ENCODE data around the gene ZNF532.
"Not testable (repeated sequence)": the region's sequence is repeated elsewhere in the genome, so short reads cannot be mapped to it uniquely, and the experiment has no call there.

DNA sequence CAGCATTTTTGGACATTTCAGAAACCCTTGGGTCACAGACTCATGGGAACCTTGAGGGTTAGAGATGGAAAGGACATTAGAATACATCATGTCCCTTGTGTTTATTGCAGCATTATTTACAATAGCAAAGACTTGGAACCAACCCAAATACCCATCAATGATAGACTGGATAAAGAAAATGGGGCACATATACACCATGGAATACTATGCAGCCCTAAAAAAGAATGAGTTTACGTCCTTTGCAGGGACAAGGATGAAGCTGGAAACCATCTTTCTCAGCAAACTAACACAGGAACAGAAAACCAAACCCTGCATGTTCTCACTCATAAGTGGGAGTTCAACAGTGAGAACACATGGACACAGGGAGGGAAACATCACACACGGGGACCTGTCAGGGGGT, 160.9 kb downstream of the ZNF532 start:
- not testable (repeated sequence) for TF ChIP-seq POLR2A (IDR thresholded peaks at IDR 0.05; ENCODE audit: low read length); GATA1 (IDR thresholded peaks at IDR 0.05; ENCODE audit: low read depth, low read length)

Measured in erythroblast (primary cell).